Osteocyte (in vitro differentiated cells): ENCODE data around the gene XXYLT1. TPM values are rescaled to one million over a fixed set of nuclear protein-coding genes. Genes with fewer than 3 reads are reported as not detected.
A peak's percentile ranks its signal among the peaks of the same experiment; 100 is the strongest.
"Not testable (repeated sequence)": the region's sequence is repeated elsewhere in the genome, so short reads cannot be mapped to it uniquely, and the experiment has no call there.

Source experiments
- DNase-seq: peaks from one replicate; pipeline ENCODE4 v3.0.0; 2021; ENCODE audit warnings: mixed read lengths; ENCODE audit not compliant: unreplicated experiment; ENCODE audit errors: extremely low spot score
- H3K27ac Mint-ChIP-seq: one replicate; pipeline ENCODE4 v1.8.0; 2021; ENCODE audit warnings: mild to moderate bottlenecking, mixed read lengths; ENCODE audit not compliant: unreplicated experiment
- H3K27me3 Mint-ChIP-seq: one replicate; pipeline ENCODE4 v1.8.0; 2021; ENCODE audit warnings: mixed read lengths; ENCODE audit not compliant: unreplicated experiment
- H3K36me3 Mint-ChIP-seq: one replicate; pipeline ENCODE4 v1.8.0; 2021; ENCODE audit warnings: mixed read lengths; ENCODE audit not compliant: unreplicated experiment
- H3K4me1 Mint-ChIP-seq: one replicate; pipeline ENCODE4 v1.8.0; 2021; ENCODE audit warnings: mixed read lengths; ENCODE audit not compliant: unreplicated experiment
- H3K4me3 Mint-ChIP-seq: one replicate; pipeline ENCODE4 v1.8.0; 2021; ENCODE audit warnings: mild to moderate bottlenecking, moderate library complexity, mixed read lengths; ENCODE audit not compliant: unreplicated experiment
- H3K9me3 Mint-ChIP-seq: one replicate; pipeline ENCODE4 v1.8.0; 2021; ENCODE audit warnings: mixed read lengths; ENCODE audit not compliant: unreplicated experiment
- CTCF ChIP-seq: fragments of 200-600 bp; sonication (generic); IDR thresholded peaks from 2 replicates; pipeline ENCODE4 v1.5.0; 2021; ENCODE audit warnings: antibody characterized with exemption, mild to moderate bottlenecking, moderate library complexity
- total RNA-seq: library from RNA; stranded (reverse); gene quantifications from 2 replicates; pipeline ENCODE4 v1.2.1, GENCODE V29; 2021

Gene XXYLT1
- total RNA-seq, 1 donor from 2014 or later, result 35.8 TPM

- TF ChIP-seq CTCF, result no peak
- Mint-ChIP-seq H3K27me3 (no peaks in the 10 kb centered on the region), H3K27ac (no peak overlapping the region), H3K9me3 (no peaks in the 10 kb centered on the region), H3K4me1 (peaks cover 17% of the 10 kb centered on the region), H3K4me3 (no peak overlapping the region), H3K36me3 (no peaks in the 10 kb centered on the region)
- DNase-seq, result no peak
These were observed 161.8 kb downstream of the XXYLT1 start for GRCh38 chr3:195109098-195109657.

GRCh38 chr3:195107593-195107992, 163.4 kb downstream of the XXYLT1 start:
- Mint-ChIP-seq H3K36me3 (no peaks in the 10 kb centered on the region), H3K9me3 (no peaks in the 10 kb centered on the region), H3K4me1 (peaks cover 28% of the 10 kb centered on the region), H3K27ac (no peak overlapping the region), H3K27me3 (no peaks in the 10 kb centered on the region), H3K4me3 (no peak overlapping the region)
- no peak for DNase-seq
- no peak for TF ChIP-seq CTCF

GRCh38 chr3:195107031-195107430, 163.9 kb downstream of the XXYLT1 start:
- H3K36me3 Mint-ChIP-seq, H3K27ac Mint-ChIP-seq, DNase-seq, H3K9me3 Mint-ChIP-seq, H3K27me3 Mint-ChIP-seq, H3K4me3 Mint-ChIP-seq: not testable (repeated sequence)
- H3K4me1 Mint-ChIP-seq, result peaks cover 32% of the 10 kb centered on the region

GRCh38 chr3:195106418-195106906, 164.5 kb downstream of the XXYLT1 start:
- H3K27ac Mint-ChIP-seq, result no peak overlapping the region
- no peaks in the 10 kb centered on the region for H3K9me3 Mint-ChIP-seq
- peak; percentile 99 for TF ChIP-seq CTCF
- no peaks in the 10 kb centered on the region for H3K36me3 Mint-ChIP-seq
- no peaks in the 10 kb centered on the region for H3K27me3 Mint-ChIP-seq
- H3K4me3 Mint-ChIP-seq, result peak overlapping the region; percentile 55
- H3K4me1 Mint-ChIP-seq, result peaks cover 33% of the 10 kb centered on the region
- peak; percentile 89 for DNase-seq

- Mint-ChIP-seq H3K4me1 (peaks cover 38% of the 10 kb centered on the region), H3K27me3 (no peaks in the 10 kb centered on the region), H3K27ac (no peak overlapping the region), H3K36me3 (no peaks in the 10 kb centered on the region), H3K4me3 (peak overlapping the region; percentile 55), H3K9me3 (no peaks in the 10 kb centered on the region)
- TF ChIP-seq CTCF, result no peak
- no peak for DNase-seq
These were observed 165.0 kb downstream of the XXYLT1 start for GRCh38 chr3:195105841-195106417.
